NCI-H526 (cell line): ENCODE results near the gene WDR18.

Experiments used
- DNase-seq, 2 experiments: peaks; one replicate each; lab custom pipeline; 2025; lab: John Stamatoyannopoulos, UW

Gene WDR18

GRCh38 chr19:984165-984967 lies at the start of gene WDR18:
Gene WDR18 (plus strand): TSS chr19:984345. CDS start chr19:984354, 9 bp downstream.
- peak; percentile 35 to 89 for DNase-seq

- DNase-seq = no peak
Observed at GRCh38 chr19:934865-935479, 49.2 kb upstream of the WDR18 start.

GRCh38 chr19:936175-936546 lies 48.0 kb upstream of the WDR18 start:
- DNase-seq = no peak

- no peak for DNase-seq
Observed at GRCh38 chr19:937259-937694, 46.9 kb upstream of the WDR18 start.

GRCh38 chr19:938233-938923 lies 45.8 kb upstream of the WDR18 start:
- DNase-seq = no peak

GRCh38 chr19:939439-939838 lies 44.7 kb upstream of the WDR18 start:
- DNase-seq = no peak

- no peak for DNase-seq
Observed at GRCh38 chr19:939922-940321, 44.2 kb upstream of the WDR18 start.

- DNase-seq = peak in 1 of 2 experiments; percentile 46
Observed at GRCh38 chr19:940591-941291, 43.4 kb upstream of the WDR18 start.

- no peak for DNase-seq
Observed at GRCh38 chr19:941292-942132, 42.6 kb upstream of the WDR18 start.

GRCh38 chr19:942133-942645 lies 42.0 kb upstream of the WDR18 start:
- no peak for DNase-seq

- DNase-seq = no peak
Observed at GRCh38 chr19:943551-944170, 40.5 kb upstream of the WDR18 start.

GRCh38 chr19:944171-944567 lies 40.0 kb upstream of the WDR18 start:
- peak in 1 of 2 experiments; percentile 21 for DNase-seq

GRCh38 chr19:944663-945241 lies 39.4 kb upstream of the WDR18 start:
- no peak for DNase-seq

- DNase-seq = no peak
Observed at GRCh38 chr19:945401-946252, 38.5 kb upstream of the WDR18 start.

GRCh38 chr19:947090-947706 lies 36.9 kb upstream of the WDR18 start:
- no peak for DNase-seq

GRCh38 chr19:947707-948539 lies 36.2 kb upstream of the WDR18 start:
- DNase-seq = no peak

GRCh38 chr19:948842-949496 lies 35.2 kb upstream of the WDR18 start:
- no peak for DNase-seq
